HepG2 (cell line): ENCODE measurements around the gene CSNK1D. TPM values are rescaled to one million over a fixed set of nuclear protein-coding genes. Genes with fewer than 3 reads are reported as not detected.
A peak's percentile ranks its signal among the peaks of the same experiment; 100 is the strongest.

Experiments
- FOXC1 ChIP-seq: sonication (generic); formaldehyde crosslinking; IDR thresholded peaks from 2 replicates; pipeline ENCODE4 v1.8.0; 2022; ENCODE audit warnings: mild to moderate bottlenecking, missing genetic modification reagents, borderline replicate concordance
- FOXM1 ChIP-seq: sonication (generic); formaldehyde crosslinking; IDR thresholded peaks from 2 replicates; pipeline ENCODE4 v1.5.0; 2020; ENCODE audit warnings: missing genetic modification reagents
- MTF2 ChIP-seq: sonication (generic); formaldehyde crosslinking; IDR thresholded peaks from 2 replicates; pipeline ENCODE4 v1.5.0; 2020; ENCODE audit warnings: missing genetic modification reagents, borderline replicate concordance
- PHF21A ChIP-seq: sonication (generic); formaldehyde crosslinking; IDR thresholded peaks from 2 replicates; pipeline ENCODE4 v1.5.0; 2020; ENCODE audit warnings: mild to moderate bottlenecking, missing genetic modification reagents
- PLRG1 ChIP-seq: fragments of 450-650 bp; conservative IDR thresholded peaks from 2 replicates; pipeline ENCODE4 v1.6.1; 2016
- RAD51 ChIP-seq: fragments of 450-650 bp; IDR thresholded peaks from 2 replicates; pipeline ENCODE4 v1.6.1; 2016; ENCODE audit warnings: borderline replicate concordance
- SMYD3 ChIP-seq: sonication (generic); formaldehyde crosslinking; IDR thresholded peaks from 2 replicates; pipeline ENCODE4 v1.8.1; 2023; ENCODE audit warnings: mild to moderate bottlenecking, missing genetic modification reagents
- ZBTB42 ChIP-seq: sonication (generic); formaldehyde crosslinking; IDR thresholded peaks from 2 replicates; pipeline ENCODE4 v1.5.0; 2020; ENCODE audit warnings: mild to moderate bottlenecking, missing genetic modification reagents
- ZBTB46 ChIP-seq: sonication (generic); formaldehyde crosslinking; IDR thresholded peaks from 2 replicates; pipeline ENCODE4 v1.4.0; 2020; ENCODE audit warnings: mild to moderate bottlenecking, missing genetic modification reagents, borderline replicate concordance
- ZBTB7B ChIP-seq: sonication (generic); formaldehyde crosslinking; IDR thresholded peaks from 2 replicates; pipeline ENCODE4 v1.4.0; 2020; ENCODE audit warnings: missing genetic modification reagents
- ZFP82 ChIP-seq: sonication (generic); formaldehyde crosslinking; IDR thresholded peaks from 2 replicates; pipeline ENCODE4 v1.5.1; 2020; ENCODE audit warnings: mild to moderate bottlenecking, missing genetic modification reagents, borderline replicate concordance
- ZNF142 ChIP-seq: sonication (generic); formaldehyde crosslinking; IDR thresholded peaks from 2 replicates; pipeline ENCODE4 v1.4.0; 2020; ENCODE audit warnings: missing genetic modification reagents
- ZNF317 ChIP-seq: sonication (generic); formaldehyde crosslinking; IDR thresholded peaks from 2 replicates; pipeline ENCODE4 v1.5.0; 2020; ENCODE audit warnings: mild to moderate bottlenecking, missing genetic modification reagents
- ZNF343 ChIP-seq: sonication (generic); formaldehyde crosslinking; IDR thresholded peaks from 2 replicates; pipeline ENCODE4 v1.4.0; 2020; ENCODE audit warnings: mild to moderate bottlenecking, missing genetic modification reagents
- ZNF350 ChIP-seq: sonication (generic); formaldehyde crosslinking; IDR thresholded peaks from 2 replicates; pipeline ENCODE4 v1.4.0; 2020; ENCODE audit warnings: mild to moderate bottlenecking, low read depth, missing genetic modification reagents, borderline replicate concordance
- ZNF383 ChIP-seq: sonication (generic); formaldehyde crosslinking; IDR thresholded peaks from 2 replicates; pipeline ENCODE4 v1.4.0; 2020; ENCODE audit warnings: missing genetic modification reagents, mild to moderate bottlenecking, borderline replicate concordance
- ZSCAN22 ChIP-seq: sonication (generic); formaldehyde crosslinking; IDR thresholded peaks from 2 replicates; pipeline ENCODE4 v1.4.0; 2020; ENCODE audit warnings: mild to moderate bottlenecking, missing genetic modification reagents
- ZSCAN30 ChIP-seq: sonication (generic); formaldehyde crosslinking; IDR thresholded peaks from 2 replicates; pipeline ENCODE4 v1.5.0; 2020; ENCODE audit warnings: mild to moderate bottlenecking, missing genetic modification reagents
- polyA plus RNA-seq, 8 experiments: library from polyadenylated mRNA; depleted of rRNA in 3 of 8; stranded (reverse) in 7 of 8; unstranded in 1 of 8; fragments of >200 nt; fragmentation: Illumina TruSeq in 4 of 8; extraction: Trizol in 4 of 8; gene quantifications; 2 replicates each; pipeline versions ENCODE4 v1.2.1 to v1.2.3, GENCODE V29; 2011 to 2016; ENCODE audit warnings: low read depth in 4 of 8, missing spikeins in 1 of 8, mixed read lengths in 1 of 8; ENCODE audit not compliant: insufficient read depth in 1 of 8
- total RNA-seq, 5 experiments: library from RNA; depleted of rRNA; stranded (reverse); fragments of >200 nt; fragmentation: Illumina TruSeq; extraction: Trizol; gene quantifications; 2 replicates each; pipeline ENCODE4 v1.2.3, GENCODE V29; 2016; ENCODE audit warnings: low read depth in 1 of 5
- TF ChIP-seq, protein P1 (sequence below): sonication (generic); formaldehyde crosslinking; IDR thresholded peaks from 2 replicates; pipeline ENCODE4 v1.9.0; 2021; ENCODE audit warnings: missing genetic modification reagents, borderline replicate concordance

Gene CSNK1D
- total and polyA plus RNA-seq, 2 of the 13 experiments (the other 11 are each of a cell fraction or from before 2014, with no cell fraction given), result 31.5 to 128 TPM

DNA sequence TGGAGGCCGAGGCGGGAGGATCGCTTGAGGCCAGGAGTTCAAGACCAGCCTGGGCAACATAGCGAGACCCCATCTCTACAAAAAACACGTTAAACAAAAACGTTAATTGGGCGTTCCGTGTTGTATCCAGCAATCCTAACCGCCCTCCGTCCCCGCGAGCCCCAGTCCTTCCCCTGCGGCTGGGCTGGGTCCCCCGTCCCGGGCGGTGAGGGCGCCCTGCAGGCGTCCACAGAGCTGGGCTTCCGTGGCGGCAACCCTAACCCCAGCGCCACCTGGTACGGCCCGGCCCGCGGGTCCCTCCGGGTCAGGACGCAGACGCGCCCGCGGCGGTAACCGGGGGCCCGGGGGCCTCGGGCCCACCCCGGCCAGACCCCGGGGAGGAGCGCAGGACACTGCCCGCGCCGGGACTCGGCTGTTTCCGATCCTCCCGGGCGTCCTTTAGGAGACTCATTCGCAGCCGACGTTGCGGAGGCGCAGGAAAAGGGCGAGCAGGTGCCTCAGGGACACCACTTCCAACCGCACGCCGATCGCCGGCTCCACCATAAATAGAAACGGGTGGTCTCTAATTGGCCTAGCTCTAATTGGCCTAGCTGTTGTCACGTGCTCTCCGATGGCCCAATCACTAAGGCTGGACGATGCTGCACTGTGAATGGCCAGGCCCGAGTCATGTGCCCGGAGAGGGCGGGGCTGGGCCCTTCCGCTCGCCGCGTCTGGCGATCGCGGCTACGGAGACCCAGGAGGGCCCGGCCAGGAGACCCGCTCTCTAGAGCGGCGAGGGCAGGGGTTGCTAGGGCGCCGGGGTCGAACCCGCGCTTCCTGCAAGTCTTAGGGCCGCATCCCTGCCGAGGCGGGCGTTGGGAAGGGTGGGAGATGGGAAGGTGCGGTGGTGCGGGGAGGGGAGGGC, 19.0 kb upstream of the CSNK1D start (continued):
- TF ChIP-seq ZNF142 (CRISPR knock-in tag) (no peak), ZSCAN22 (CRISPR knock-in tag) (no peak), ZNF383 (CRISPR knock-in tag) (0 out of 2 replicates have a peak, but pooled peaks have one; percentile 15), RAD51 (peak; percentile 98), ZNF343 (CRISPR knock-in tag) (0 out of 2 replicates have a peak, but pooled peaks have one; percentile 62), PHF21A (CRISPR knock-in tag) (no peak; the same call in 1 of the 2 replicates), ZBTB7B (CRISPR knock-in tag) (peak; percentile 79), FOXM1 (CRISPR knock-in tag) (no peak), ZNF350 (CRISPR knock-in tag) (peak; percentile 85), SMYD3 (CRISPR knock-in tag) (peak; percentile 96), FOXC1 (peak; percentile 99), ZFP82 (CRISPR knock-in tag) (peak; percentile 94; the same call in 1 of the 2 replicates), ZBTB46 (CRISPR knock-in tag) (peak; percentile 34; the same call in 1 of the 2 replicates), ZSCAN30 (CRISPR knock-in tag) (peak; percentile 64), ZBTB42 (CRISPR knock-in tag) (peak; percentile 89; the same call in 1 of the 2 replicates), ZNF317 (CRISPR knock-in tag) (peak; percentile 62; the same call in 1 of the 2 replicates), PLRG1 (no peak), MTF2 (CRISPR knock-in tag) (peak; percentile 80; the same call in 1 of the 2 replicates)
- TF ChIP-seq, protein P1, sequence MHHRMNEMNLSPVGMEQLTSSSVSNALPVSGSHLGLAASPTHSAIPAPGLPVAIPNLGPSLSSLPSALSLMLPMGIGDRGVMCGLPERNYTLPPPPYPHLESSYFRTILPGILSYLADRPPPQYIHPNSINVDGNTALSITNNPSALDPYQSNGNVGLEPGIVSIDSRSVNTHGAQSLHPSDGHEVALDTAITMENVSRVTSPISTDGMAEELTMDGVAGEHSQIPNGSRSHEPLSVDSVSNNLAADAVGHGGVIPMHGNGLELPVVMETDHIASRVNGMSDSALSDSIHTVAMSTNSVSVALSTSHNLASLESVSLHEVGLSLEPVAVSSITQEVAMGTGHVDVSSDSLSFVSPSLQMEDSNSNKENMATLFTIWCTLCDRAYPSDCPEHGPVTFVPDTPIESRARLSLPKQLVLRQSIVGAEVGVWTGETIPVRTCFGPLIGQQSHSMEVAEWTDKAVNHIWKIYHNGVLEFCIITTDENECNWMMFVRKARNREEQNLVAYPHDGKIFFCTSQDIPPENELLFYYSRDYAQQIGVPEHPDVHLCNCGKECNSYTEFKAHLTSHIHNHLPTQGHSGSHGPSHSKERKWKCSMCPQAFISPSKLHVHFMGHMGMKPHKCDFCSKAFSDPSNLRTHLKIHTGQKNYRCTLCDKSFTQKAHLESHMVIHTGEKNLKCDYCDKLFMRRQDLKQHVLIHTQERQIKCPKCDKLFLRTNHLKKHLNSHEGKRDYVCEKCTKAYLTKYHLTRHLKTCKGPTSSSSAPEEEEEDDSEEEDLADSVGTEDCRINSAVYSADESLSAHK (CRISPR knock-in tag), result no peak; the same call in 1 of the 2 replicates
